NK-92 (cell line): Measurements from ENCODE around the gene TNXB.
"Not testable (repeated sequence)": the region's sequence is repeated elsewhere in the genome, so short reads cannot be mapped to it uniquely, and the experiment has no call there.

Experiments
- DNase-seq: peaks from one replicate; lab custom pipeline; 2025; ENCODE audit not compliant: unreplicated experiment; lab: John Stamatoyannopoulos, UW

TNXB gene

DNA sequence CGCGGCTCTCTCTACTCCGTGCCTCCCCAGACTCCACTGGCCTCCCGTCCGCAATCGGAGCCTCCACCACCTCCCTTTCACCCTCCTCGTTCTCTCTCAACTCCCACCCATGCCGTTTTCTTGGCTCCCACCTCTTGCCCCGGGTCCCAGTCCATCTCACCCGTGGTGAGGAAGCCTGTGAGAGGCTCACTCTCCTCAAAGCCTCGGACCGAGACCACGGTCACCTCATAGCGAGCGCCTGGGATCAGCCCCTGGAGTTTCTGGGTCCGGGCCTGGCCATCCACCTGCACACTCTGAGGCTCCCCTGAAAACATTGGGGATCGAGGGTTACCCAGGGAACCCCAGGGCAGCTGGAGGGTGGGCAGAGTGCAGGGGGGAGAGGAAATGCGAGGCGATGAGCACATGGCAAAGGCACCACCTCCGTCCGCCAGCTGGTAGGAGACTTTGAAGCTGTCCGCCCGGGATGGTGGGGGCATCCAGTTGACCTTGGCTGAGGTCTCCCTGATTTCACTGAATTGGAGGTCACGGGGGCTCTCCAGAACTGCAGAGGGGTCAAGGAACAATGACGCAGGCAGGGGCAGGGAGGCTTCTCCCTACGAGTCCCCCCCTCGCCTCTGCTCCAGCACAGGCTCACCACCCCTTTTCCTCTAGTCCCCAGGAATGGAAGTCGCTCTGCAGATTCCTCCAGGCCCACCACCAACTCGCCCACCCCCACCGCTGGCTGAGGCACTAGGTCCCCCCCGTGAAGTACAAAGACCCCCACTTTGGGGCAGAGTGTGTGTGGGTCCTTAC, 65.4 kb downstream of the TNXB start:
- DNase-seq: not testable (repeated sequence)

DNA sequence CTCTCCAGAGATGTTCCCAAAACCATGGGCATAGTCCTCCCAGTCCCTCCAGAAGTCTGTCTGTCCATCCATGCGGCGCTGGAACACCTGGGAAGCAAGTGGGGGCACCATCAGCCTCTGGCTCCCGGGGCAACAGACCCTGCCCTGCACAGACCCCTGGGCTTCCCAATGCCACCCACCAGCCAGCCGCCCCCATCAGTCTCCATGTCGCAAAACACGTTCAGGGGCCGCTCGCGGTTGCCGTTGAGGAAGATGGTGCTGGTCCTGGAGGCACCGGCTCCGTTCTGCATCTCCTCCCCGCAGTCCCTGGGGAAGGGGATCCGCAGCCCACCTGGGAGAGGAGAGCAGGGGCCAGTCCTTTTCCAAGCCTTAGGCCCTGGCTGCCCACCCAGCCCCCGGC, 66.9 kb downstream of the TNXB start:
- DNase-seq: not testable (repeated sequence)

DNA sequence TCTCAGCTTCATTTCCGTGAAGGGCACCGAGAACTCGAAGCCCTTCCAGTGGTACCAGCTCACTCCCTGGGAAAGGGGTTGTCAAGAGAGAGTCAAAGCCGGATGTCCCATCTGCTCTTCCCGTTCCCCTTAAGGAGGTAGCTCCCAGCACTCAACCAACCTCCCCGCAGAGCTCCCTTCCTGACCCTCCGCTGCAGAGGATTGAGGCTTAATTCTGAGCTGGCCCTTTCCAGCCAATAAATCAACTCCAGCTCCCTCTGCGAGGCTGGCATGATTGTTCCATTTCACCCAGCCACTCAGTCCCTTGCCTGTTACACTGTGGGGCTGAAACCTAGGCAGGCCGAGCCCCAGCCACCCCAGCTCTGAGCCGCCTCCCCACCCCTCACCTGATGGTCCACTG, 67.8 kb downstream of the TNXB start:
- not testable (repeated sequence) for DNase-seq

DNA sequence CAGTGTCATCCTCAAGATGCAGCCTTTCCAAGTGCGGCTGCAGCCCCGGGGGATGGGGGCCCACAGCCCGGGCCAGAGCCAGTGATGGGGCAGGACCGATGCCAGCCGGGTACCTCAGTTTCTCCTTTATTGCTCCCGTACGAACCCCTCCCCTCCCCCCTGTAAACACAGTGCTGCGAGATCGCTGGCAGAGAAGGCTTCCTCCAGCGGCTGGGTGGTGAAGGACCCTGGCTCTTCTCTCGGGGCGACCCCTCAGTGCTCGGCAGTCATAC, 68.2 kb downstream of the TNXB start:
- DNase-seq: not testable (repeated sequence)

DNA sequence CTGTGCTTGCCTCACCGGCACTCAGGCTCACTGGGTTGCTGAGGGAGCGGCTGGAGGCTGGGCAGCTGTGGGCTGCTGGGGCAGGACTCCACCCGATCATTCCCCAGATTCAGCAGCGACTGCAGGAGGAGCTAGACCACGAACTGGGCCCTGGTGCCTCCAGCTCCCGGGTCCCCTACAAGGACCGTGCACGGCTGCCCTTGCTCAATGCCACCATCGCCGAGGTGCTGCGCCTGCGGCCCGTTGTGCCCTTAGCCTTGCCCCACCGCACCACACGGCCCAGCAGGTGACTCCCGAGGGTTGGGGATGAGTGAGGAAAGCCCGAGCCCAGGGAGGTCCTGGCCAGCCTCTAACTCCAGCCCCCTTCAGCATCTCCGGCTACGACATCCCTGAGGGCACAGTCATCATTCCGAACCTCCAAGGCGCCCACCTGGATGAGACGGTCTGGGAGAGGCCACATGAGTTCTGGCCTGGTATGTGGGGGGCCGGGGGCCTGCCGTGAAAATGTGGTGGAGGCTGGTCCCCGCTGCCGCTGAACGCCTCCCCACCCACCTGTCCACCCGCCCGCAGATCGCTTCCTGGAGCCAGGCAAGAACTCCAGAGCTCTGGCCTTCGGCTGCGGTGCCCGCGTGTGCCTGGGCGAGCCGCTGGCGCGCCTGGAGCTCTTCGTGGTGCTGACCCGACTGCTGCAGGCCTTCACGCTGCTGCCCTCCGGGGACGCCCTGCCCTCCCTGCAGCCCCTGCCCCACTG, 68.7 kb downstream of the TNXB start:
- not testable (repeated sequence) for DNase-seq

DNA sequence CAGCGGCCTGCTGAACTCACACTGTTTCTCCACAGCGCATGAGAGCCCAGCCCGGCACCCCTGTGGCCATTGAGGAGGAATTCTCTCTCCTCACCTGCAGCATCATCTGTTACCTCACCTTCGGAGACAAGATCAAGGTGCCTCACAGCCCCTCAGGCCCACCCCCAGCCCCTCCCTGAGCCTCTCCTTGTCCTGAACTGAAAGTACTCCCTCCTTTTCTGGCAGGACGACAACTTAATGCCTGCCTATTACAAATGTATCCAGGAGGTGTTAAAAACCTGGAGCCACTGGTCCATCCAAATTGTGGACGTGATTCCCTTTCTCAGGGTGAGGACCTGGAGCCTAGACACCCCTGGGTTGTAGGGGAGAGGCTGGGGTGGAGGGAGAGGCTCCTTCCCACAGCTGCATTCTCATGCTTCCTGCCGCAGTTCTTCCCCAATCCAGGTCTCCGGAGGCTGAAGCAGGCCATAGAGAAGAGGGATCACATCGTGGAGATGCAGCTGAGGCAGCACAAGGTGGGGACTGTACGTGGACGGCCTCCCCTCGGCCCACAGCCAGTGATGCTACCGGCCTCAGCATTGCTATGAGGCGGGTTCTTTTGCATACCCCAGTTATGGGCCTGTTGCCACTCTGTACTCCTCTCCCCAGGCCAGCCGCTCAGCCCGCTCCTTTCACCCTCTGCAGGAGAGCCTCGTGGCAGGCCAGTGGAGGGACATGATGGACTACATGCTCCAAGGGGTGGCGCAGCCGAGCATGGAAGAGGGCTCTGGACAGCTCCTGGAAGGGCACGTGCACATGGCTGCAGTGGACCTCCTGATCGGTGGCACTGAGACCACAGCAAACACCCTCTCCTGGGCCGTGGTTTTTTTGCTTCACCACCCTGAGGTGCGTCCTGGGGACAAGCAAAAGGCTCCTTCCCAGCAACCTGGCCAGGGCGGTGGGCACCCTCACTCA, 69.5 kb downstream of the TNXB start:
- DNase-seq: not testable (repeated sequence)

DNA sequence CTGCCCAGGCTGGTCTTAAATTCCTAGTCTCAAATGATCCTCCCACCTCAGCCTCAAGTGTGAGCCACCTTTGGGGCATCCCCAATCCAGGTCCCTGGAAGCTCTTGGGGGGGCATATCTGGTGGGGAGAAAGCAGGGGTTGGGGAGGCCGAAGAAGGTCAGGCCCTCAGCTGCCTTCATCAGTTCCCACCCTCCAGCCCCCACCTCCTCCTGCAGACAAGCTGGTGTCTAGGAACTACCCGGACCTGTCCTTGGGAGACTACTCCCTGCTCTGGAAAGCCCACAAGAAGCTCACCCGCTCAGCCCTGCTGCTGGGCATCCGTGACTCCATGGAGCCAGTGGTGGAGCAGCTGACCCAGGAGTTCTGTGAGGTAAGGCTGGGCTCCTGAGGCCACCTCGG, 70.3 kb downstream of the TNXB start:
- DNase-seq: not testable (repeated sequence)

DNA sequence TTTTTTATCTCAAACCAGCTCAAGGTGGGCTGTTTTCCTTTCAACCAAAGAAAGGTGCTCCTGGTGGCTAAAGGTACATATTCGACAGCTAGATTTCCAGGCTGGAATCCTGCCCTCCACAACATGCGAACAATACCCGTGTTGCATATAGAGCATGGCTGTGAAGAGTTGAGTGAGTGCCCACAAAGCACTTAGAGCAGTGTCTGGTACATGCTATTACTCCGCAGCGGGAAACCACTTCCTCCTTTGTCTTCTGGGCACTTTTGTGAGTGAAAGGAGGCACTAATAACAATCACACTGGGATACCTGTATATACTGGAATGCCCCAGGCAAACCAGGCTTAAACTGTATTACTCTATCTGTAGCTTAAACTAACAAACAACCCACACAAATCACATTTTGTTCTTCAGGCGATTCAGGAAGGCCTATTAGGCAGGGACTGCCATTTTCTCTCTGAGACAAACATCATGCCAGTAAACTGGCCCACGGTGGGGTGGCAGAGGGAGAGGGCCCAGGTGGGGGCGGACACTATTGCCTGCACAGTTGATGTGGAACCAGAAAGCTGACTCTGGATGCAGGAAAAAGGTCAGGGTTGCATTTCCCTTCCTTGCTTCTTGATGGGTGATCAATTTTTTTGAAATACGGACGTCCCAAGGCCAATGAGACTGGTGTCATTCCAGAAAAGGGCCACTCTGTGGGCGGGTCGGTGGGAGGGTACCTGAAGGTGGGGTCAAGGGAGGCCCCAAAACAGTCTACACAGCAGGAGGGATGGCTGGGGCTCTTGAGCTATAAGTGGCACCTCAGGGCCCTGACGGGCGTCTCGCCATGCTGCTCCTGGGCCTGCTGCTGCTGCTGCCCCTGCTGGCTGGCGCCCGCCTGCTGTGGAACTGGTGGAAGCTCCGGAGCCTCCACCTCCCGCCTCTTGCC, 71.3 kb downstream of the TNXB start, which contains the start of gene CYP21A2:
Gene CYP21A2, plus strand, starts transcription at position 818 of the 927 bp plus-strand sequence. Its CDS starts 8 bp downstream, at position 826.
- not testable (repeated sequence) for DNase-seq

DNA sequence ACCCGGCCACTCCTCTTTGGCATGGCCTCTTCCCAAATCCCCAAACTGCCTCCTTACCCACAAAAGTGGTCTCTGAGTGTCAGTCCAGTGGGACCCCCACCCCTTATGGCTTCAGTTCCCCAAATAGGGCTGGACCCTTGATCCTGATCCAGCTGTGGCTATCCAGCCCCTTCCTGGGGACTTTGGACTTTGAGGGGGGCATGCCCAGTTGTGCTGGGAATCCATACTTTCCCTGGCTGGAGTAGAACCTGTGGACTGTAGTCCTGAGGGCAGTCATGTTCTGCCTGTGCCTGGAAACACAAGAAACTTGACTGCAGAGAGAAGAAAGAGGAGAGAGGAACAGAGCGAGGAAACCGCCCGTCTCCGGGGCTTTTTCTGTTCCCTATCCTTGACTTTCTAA, 72.0 kb downstream of the TNXB start:
- not testable (repeated sequence) for DNase-seq

DNA sequence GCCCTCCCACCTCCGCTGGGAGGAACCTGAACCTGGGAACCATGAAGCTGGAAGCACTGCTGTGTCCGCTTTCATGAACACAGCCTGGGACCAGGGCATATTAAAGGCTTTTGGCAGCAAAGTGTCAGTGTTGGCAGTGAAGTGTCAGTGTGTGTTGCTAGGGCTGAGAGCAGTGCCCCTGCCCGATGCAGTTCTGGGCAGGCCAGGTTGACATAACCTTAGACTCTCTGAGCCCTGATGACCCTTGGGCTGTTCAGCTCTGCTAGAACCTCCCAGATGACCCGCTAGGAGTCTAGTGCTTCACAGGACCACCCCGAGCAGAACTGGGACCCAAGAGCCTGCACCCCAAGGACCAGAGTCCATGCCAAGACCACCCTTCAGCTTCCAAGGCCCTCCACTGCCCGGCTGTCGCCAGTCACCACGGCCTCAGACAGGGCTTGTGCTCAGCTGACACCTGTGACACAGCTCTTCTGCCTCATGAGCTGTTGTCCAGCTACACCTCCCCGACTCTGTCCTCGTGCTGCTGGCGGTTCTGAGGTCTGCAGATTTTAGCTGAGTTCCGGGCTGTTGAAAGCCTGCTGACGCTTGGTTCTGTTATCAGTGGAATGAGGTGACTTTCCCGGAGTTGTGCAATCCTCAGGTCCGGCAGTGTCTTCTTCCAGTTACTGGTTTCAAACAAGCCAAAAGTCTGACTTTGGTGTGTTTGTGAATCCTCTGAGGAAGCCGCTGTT, 73.7 kb downstream of the TNXB start:
- not testable (repeated sequence) for DNase-seq

DNA sequence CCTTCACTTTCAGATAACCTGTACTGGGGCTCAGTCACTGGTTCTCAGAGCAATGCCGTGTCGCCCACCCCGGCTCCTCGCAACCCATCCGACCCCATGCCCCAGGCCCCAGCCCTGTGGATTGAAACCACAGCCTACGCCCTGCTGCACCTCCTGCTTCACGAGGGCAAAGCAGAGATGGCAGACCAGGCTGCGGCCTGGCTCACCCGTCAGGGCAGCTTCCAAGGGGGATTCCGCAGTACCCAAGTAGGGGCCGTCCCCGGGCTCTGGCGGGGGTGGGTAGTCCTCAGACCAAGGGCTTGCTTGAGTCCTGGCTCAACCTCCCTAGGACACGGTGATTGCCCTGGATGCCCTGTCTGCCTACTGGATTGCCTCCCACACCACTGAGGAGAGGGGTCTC, 79.6 kb downstream of the TNXB start:
- DNase-seq: not testable (repeated sequence)

DNA sequence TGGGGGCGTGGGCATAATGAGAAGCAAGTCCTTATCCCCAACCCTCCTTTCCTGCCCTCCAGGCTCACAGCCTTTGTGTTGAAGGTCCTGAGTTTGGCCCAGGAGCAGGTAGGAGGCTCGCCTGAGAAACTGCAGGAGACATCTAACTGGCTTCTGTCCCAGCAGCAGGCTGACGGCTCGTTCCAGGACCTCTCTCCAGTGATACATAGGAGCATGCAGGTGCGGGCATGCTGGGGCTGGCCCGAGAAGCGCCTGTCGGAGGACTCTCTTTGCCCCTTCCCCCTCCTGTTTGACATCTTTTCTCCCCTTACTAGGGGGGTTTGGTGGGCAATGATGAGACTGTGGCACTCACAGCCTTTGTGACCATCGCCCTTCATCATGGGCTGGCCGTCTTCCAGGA, 80.5 kb downstream of the TNXB start:
- DNase-seq: not testable (repeated sequence)

DNA sequence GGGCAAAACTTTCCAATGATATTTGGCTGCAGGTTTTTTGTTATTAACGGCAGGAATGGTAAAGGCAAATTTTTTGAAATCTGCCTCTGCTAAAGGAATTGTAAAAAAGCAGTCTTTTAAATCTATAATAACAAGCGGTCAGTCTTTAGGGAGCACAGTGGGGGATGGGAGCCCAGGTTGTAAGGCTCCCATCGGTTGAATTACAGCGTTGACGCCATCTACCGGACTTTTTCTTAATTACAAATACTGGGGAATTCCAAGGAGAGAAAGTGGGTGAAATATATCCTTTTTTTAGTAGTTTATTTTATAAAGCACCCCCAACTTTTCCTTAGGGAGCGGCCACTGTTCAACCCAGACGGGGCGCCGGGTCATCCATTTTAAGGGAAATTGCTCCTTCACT, 87.0 kb downstream of the TNXB start:
- not testable (repeated sequence) for DNase-seq

DNA sequence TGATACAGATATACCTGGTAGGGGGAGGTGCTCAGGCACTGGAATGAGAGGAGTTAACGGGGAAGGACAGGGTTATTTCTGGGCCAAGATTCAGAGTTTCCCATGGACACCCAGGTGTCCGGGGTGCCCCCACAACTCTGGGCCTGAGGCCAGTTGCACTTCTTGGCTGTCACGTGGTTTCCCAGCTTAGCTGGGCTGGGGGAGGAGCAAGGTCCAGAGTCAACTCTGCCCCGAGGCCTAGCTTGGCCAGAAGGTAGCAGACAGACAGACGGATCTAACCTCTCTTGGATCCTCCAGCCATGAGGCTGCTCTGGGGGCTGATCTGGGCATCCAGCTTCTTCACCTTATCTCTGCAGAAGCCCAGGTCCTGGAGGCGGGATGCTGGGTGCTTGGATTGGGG, 94.6 kb downstream of the TNXB start, which contains the start of gene C4B:
Gene C4B, plus strand, starts transcription at position 249 of the 400 bp plus-strand sequence. Its CDS starts 51 bp downstream, at position 300.
- DNase-seq: not testable (repeated sequence)

DNA sequence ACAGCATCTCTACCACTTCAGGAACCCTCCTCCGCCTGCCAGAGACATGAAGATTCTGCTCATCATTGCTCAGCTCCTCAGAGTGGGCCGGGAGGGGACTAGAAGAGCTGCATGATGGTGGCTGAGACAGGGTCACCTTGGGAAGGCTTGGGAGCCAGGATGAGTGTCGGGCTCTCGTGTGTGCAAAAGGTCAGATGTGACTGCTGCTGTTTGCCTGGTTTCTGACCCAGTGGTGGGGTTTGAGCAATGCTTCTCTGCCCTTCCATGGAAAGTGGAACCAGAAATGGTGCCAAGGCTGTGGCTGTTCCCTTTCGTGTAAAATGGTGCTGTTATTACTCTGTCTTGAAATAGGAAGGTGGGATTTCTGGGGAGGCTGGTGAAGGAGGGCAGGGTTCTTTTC, 95.4 kb downstream of the TNXB start:
- not testable (repeated sequence) for DNase-seq

DNA sequence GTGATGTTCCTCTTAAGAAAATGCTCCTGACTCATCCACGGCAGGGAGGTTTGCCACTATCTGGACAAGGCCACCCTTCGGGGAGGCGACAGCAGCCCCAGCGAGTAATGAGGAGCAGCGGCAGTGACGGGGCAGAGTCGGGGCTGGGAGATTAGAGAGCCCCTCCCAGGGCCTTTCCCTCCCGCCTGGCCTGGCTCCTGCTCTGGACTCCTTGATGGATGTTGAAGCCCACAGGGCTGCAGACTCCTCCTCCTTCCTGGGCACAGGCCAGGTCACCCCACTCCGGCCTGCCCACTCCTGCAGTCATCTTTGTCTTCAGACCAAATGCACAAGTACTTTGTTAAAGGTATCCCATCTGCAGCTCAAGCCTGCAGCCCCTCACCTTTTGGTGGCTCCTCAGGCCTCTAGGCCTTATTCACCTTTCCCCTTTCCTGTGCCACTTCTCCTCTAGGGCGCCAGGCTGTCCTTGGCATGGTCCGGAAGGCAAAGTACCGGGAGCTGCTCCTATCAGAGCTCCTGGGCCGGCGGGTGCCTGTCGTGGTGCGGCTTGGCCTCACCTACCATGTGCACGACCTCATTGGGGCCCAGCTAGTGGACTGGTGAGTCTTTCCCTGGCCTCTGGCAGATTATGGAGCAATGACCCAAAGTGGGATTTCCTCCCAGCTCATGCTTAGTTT, 96.1 kb downstream of the TNXB start:
- DNase-seq: not testable (repeated sequence)

DNA sequence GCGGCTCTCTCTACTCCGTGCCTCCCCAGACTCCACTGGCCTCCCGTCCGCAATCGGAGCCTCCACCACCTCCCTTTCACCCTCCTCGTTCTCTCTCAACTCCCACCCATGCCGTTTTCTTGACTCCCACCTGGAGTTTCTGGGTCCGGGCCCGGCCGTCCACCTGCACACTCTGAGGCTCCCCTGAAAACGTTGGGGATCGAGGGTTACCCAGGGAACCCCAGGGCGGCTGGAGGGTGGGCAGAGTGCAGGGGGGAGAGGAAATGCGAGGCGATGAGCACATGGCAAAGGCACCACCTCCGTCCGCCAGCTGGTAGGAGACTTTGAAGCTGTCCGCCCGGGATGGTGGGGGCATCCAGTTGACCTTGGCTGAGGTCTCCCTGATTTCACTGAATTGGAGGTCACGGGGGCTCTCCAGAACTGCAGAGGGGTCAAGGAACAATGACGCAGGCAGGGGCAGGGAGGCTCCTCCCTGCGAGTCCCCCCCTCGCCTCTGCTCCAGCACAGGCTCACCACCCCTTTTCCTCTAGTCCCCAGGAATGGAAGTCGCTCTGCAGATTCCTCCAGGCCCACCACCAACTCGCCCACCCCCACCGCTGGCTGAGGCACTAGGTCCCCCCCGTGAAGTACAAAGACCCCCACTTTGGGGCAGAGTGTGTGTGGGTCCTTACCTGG, 98.1 kb downstream of the TNXB start:
- DNase-seq: not testable (repeated sequence)

DNA sequence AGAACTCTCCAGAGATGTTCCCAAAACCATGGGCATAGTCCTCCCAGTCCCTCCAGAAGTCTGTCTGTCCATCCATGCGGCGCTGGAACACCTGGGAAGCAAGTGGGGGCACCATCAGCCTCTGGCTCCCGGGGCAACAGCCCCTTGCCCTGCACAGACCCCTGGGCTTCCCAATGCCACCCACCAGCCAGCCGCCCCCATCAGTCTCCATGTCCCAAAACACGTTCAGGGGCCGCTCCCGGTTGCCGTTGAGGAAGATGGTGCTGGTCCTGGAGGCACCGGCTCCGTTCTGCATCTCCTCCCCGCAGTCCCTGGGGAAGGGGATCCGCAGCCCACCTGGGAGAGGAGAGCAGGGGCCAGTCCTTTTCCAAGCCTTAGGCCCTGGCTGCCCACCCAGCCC, 99.6 kb downstream of the TNXB start:
- not testable (repeated sequence) for DNase-seq
